HG03521 (cell line): ENCODE measurements around the gene KRT14.
"Not testable (repeated sequence)": the region's sequence is repeated elsewhere in the genome, so short reads cannot be mapped to it uniquely, and the experiment has no call there.

Experiments used
- ATAC-seq: cut with Tn5 transposase; IDR thresholded peaks from one replicate; pipeline ENCODE4 v1.9.1; 2021; ENCODE audit warnings: mild to moderate bottlenecking, moderate library complexity; ENCODE audit not compliant: unreplicated experiment

The KRT14 gene

DNA sequence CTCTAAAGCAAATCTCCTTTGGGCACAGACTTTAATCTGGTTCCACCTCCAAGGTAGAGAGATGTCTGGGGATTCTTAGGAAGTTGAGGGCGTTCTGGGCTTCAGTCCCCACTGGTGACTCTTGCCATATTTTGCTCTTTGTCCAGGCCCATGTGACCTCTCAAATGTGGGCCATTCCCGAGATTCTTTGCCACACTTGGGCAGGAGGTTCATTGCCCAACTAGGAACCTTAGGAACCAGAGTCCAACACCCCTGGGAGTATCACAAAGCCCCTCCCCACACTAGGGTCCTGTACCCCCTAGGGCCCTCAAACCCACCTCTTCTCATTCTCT is 6.5 kb downstream of the KRT14 start:
- no peak for ATAC-seq

DNA sequence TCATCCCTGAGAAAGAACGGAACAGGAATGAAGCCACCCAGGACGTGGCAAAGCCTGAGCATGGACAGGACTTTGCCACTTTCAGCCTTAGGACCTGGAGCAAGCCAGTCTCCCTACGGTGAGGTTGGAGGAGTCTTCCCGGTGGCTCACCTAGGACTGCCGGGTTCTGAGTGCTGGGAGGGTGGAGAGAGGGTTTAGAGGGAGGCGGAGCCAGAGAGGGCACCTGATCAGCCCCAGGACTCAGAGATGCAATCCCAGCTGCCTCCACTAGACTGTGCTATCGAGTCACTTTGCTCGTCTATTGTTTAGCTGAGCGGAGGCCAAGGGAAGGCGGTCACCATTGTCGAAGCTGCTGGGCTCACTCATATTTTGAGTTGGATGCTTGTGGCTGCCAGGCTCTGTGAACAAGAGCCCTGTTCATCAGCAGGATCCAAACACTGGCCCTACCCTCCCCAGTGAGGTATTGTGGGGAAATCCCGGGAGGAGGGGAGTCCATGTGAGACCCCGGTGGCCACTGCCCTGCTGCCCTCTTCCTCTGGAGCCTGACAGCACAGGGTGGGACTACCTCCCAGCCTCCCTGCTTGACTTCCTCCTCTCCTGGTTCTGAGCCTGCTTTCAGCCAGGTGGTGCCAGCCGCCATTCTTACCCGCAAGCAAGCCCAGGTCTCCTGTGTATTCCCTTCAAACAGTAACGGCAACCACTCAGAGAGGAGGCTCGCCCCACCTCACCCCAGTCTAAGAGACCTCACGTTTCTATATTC is 7.0 kb downstream of the KRT14 start:
- ATAC-seq: no peak

DNA sequence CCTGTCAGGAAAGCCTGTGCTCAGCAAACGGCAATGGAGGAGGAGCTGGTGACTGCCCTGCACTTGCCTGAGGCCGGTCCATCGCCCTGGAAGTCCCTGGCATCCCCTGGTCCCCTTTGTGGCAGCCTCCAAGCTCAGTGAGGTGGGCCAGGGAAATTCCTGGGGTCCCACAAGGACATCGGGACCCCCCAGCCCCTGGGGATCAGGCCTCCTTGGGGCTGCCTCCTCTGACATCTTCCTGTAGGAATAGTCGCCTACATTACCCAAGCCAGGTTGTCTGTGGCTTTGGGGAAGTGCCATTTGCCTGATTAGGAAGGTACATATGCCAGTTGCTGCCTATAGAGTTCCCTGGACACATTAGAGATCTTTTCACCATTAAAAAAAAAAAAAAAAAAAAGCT is 7.7 kb downstream of the KRT14 start:
- ATAC-seq: no peak

DNA sequence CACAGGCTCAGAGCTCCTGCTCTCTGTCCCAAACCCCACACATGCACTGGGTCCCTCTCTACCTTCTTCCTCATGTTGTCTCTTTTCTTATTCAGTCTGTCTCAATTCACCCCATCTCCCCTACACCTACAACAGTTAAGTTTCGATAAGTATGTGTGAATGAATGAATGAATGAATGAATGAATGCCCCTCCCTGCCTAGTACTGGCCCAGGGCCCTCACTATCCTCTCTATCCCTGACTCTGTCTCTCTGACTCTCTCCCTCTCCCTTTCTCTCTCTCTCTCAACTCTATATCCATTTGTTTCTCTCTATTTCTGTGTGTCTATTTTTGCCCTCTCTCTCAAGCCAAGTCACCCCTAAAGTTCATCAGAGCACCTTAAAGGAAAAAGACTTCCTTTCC is 8.2 kb downstream of the KRT14 start:
- ATAC-seq: no peak

DNA sequence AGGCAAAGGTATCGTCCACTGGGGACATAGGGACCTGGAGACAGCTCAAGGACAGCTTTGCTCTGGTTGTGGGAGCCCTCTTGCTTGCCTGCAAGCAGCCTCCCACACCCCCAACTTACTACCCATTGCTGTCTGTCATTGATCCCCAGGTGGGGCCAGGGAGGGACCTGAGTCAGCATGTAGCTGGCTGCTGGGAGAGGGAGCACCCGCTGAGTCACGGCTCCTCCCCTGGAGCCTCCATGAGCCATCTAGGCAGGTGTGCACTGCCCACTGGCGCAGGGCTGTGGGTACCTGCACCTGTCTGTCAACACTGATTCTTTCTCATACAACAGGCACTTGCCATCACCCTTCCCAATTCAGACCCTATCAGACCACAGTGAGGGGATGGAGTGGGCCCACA is 10.0 kb downstream of the KRT14 start:
- not testable (repeated sequence) for ATAC-seq

DNA sequence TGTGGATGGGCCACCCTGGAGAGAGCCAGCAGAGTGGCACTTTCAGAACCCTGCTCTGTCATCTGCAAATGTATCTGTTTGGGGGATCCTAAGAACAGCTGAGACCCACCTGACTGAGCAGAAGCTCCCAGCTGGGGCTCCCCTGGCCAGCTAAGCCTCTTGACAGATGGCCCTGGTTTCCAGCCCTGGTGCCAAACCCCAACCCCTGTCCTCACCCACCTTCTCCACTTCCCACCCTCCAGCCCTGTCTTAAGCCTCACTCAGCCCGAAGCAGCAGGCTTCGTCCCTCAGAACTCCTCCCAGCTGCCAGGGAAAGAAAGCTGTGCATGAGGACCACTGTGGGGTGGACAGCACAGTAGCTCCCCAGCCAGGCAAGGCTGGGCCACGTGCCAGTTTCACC is 11.4 kb downstream of the KRT14 start:
- ATAC-seq: no peak

DNA sequence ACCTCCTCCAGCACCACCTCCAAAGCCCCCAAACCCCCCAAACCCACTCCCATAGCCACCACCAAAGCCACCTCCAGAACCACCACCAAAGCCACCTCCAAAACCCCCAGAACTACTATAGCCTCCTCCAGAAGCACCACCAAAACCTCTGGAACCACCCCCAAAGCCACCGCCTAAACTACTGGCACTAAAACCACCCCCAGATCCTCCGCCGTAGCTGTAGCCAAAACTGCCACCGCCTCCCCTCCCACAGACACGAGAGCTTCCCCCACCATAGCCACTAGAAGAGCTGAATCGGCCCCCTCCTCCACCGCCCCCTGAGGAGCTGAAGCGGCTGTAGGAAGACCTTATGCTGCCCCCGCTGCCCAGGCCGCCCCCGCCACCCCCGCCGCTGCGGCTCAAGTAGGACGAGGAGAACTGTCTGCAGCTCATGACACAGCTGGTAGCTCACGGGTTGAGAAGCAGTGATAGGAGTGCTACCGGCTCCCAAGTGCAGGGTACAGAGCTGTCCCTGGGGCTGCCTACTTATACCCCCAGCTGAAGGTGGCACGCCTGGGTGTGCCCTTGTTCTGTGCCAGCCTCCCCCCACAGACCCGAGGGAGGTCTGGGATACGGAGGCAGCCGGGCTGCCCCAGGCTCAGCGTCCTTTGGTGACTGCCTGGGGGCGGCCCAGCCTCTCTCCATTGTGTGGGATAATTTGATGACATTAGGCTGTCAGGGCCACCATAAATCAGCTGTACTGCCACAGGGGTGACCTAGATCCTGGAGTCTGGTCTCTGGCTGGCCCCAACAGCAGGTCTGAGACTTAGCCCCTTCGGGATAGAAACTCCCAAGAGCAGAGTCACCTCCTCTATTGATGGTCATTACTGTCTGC is 14.9 kb downstream of the KRT14 start, which contains the start of gene KRT9:
Gene KRT9, minus strand, starts transcription at position 499 of the 874 bp plus-strand sequence. Its CDS starts 67 bp downstream, at position 432.
- no peak for ATAC-seq

DNA sequence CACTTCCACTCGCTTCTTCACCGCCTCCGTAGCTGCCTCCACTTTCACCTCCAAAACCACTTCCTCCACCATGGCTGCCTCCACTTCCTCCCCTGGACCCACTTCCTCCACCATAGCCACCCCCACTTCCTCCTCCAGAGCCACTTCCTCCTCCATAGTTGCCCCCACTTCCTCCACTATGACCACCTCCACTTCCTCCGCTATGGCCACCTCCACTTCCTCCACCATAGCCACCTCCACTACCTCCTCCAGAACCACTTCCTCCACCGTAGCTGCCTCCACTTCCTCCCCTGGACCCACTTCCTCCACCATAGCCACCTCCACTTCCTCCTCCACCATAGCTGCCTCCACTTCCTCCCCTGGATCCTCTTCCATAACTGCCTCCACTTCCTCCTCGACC is 19.4 kb downstream of the KRT14 start:
- ATAC-seq: no peak

DNA sequence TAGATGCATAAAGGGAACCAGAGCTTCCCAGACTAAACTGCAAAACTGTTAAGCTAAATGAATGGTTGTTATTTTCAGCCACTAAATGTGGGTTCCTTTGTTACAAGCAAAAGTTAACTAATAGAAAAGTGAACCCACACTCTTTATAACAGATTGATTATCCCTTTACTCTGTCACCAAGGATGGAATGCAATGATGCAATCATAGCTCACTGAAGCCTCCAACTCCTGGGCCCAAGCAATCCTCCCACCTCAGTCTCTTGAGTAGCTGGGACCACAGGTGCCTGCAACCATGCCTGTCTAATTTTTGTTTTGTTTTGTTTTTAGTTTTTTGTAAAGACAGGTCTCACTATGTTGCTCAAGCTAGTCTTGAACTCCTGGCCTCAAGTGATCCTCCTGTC is 21.4 kb downstream of the KRT14 start:
- no peak for ATAC-seq

DNA sequence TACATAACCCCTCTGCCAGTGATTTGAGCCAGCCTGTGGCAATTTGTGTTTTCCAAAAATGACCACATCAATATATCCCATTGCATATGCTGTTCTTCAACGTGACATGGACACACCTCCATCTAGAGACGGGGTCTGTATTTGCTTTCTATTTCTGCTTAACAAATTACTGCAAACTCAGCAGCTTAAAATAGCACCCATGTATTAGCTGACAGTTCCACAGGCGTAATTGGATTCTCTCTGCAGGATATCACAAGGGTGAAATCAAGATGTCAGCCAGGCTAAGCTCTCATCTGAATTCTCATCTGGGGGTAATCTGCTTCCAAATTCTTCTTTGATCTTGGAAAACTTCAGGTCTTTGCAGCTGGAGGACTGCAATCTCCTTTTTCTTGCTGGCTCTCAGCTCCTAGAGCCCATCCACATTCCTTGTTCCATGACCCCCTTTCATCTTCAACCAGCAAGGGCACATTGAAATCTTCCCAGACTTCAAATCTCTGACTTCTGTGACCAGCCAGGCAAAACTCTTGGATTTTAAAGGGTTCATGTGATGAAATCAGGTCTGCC is 23.0 kb downstream of the KRT14 start:
- ATAC-seq: no peak

DNA sequence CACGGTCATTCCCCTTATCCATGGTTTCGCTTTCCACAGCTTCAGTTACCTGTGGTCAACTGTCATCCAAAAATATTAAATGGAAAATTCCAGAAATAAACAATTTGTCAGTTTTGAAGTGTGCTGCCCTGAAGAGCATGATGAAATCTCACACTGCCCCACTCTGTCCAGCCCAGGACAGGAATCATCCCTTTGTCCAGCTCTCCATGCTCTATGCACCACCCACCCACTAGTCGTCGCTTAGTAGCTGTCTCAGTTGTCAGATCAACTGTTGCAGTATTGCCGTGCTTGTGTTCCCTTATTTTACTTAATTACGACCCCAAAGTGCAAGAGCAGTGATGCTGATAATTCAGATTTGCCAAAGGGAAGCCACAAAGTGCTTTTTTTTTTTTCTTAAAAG is 25.1 kb downstream of the KRT14 start:
- ATAC-seq: no peak

DNA sequence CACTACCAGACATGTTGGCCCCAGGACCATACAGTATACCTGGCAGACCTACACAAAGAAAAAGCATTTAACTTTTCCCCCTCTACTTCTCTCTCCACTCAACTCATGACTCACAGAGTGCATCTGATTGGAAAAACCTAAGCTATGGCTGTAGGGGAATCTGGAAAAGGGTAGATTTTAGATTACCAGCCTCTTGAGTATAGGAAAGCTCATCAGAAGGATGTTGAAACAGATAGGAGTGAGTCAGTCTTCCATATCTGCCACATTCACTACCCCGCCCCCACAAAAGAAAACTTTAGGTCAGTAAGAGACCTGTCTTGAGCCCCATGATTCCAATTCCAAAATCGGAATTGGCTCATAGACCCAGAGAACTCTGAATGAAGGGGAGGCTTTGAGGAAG is 27.1 kb downstream of the KRT14 start:
- no peak for ATAC-seq

DNA sequence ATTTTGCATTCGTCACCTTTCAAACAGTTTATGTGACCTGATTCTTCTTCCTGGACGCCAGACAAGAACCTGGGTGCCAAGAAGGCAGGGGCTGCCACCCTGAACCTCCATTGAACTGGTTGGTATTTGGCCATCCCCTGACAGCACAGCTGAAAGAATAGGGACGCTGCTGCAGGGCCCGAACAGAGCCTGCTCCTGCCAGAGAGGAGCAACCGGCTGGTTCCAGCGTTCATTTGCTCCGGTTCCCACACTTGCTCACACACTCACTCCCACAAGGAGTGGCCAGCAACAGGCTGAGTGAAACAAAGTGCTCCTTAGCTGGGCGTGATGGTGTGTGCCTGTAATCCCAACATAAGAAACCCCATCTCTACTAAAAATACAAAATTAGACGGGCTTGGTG is 29.8 kb downstream of the KRT14 start:
- no peak for ATAC-seq

DNA sequence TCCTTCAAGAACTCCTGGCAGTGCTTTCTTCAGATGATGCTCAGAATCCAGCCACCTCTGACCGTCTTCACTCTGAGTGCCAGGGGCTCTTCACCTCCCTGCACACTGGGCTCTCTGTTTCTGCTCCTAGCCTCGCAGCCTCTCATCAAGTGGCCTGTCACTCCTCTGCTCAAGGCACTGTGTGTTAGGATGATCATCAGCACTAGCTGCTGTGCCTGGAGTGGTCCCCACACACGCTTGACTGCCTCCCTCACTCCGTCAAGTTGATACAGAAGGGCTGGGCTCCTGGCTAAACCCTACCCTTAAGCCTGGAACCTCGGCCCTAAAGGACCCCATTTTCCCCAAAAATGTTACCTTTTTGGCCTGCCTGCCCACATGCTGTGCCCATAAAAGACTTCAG is 30.4 kb downstream of the KRT14 start:
- ATAC-seq: no peak

DNA sequence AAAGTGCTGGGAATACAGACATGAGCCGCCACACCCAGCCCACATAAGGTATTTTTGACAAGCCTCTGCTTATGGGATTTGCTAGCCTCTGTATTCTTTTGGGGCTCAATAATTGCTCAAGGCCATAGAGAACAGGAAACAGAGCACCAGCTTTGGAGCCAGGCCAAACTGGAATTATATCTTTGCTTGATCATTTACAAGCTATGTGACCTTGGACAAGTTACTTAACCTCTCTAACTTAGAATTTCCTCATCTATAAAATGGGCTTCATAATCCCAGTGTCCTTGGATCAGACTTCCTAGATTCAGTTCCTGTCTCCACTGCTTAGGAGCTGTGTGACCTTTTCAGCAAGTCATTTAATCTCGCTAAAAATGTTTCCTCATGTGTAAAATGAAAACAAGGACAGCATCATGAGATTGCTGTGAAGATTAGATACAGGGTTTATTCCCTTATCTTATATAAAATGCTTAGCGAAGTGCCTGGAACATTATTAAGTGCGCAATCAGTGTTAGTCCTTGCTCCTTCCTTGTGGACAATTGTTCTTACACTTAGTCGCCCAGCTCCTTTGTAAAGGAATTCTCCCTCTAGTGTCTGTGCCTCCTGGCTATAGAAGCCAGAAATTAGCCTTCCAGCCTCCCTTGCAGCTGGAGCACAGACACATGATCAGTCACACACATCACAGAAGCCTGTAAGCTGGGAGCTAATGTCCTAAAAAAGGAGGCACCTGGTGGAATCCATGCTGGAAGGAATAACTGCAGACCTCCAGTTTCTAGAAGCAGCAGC is 31.4 kb downstream of the KRT14 start:
- ATAC-seq: no peak

DNA sequence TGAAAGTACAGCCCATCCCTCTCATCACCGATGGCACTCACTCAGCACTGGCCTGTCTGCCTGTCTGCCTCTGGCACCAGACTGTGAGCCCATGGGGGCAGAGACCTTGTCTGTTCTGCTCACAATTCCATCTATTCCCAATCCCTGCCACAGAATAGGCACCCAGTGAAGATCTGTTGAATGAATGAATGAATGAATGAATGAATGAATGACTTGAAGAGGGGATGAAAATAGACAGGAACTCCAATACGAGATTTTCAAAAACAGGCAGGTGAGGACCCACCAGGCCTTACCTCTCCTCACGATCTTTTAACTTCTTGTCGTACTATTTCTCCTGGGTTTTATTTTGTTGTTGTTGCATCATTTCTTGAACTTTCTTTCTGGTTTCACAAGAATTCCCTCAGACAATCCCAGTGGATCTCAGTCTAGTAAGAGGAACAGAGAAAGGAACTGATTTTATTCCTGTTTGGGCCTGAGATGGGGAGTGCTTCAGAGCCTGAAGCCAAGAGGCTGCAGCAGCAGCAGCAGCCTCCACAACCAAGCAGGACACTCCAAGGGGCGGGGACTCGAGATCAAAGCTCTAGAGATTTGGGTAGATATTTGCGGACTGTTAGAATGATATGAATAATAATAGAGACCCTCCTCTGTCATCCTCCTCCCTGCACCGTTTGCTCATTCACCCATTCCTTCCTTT is 32.6 kb downstream of the KRT14 start:
- no peak for ATAC-seq

DNA sequence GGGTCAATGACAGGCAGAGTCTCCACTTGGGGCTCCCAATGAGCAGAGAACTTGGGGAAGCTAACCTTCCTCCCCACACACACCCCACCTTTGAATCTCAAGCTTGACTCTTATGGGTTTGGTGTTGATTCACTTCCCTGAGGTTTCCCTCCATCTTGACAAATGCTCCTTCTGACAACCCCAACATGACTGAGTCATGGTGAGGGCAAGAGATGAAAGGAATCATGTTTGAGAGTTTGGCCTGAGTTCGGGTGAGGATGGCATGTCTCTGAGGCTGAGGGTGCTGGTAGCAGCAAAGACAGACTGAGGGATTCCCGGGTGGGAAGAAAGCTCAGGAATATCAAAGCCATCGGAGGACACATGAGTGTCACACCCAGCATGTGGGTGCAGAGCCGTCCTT is 33.5 kb downstream of the KRT14 start:
- no peak for ATAC-seq

DNA sequence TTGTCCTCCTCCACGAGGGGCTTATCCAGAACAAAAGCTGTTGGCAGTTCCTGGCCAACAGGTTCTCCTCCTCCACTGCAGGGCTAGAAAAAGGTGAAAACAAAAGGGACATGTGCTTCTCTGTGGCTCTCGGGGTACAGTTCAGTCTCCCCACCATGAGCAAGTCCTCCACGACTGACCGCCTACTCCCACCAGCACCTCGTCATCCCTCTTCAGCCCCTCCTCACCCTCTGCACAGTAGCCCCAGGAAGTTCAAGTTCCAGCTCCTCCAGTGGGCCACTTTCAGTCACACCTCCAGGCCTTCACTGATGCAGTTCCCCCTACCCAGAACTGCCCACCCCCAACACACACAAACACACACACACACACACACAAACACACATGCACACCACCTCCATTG is 34.2 kb downstream of the KRT14 start:
- ATAC-seq: no peak

DNA sequence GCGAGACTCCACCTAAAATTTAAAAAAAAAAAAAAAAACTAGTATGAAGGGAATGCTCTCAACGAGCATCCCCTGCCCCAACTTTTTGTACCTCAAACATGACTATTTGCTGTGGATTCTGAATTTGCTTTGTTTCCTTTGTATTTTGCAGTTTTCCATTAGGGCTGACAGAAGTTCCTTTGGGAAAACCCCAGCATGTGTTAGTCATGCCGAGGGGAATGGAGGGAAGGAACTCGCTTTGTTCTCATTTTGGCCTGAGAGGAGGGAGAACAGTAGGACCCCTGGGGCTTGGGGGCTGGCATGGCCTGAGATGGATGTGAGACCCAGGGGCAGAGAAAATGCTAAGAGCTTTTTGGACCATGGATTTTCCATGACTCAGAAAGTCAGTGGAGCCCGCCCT is 35.3 kb downstream of the KRT14 start:
- ATAC-seq: no peak

DNA sequence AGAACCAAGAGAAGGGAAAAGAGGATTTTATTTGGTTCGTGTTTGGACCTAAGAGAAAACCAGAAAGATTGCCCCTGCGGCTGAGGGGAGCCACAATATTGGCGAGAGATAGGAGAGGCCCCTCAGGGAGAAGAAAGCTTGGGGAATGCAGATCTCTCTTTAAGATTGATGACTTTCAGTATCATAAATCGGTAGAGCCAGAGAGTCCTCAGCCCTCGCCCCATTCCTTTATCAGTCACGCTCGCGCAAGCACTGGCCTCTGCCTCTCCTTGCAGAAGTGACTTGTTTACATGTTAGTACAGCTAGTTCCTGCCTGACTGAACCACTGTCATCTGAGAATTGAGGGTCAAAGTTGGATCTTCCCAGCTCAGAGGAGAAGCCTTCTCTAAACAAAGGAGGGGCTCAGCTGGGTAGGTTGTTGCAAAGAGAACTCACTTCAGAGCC is 37.1 kb downstream of the KRT14 start:
- ATAC-seq: no peak
